Measurements from ENCODE around the gene MKKS. TPM values are rescaled to one million over a fixed set of nuclear protein-coding genes. Genes with fewer than 3 reads are reported as not detected.
A peak's percentile ranks its signal among the peaks of the same experiment; 100 is the strongest.

Gene MKKS
- total RNA-seq, 2 donors from 2014 or later, result 13.2 to 13.8 TPM

- DNase-seq, result no peak
- 93 to 95% methylated on average over 3 to 4 of the region's 4 CpGs for WGBS, 2 experiments (ENCODE audit: insufficient coverage in 1 of 2, insufficient read length in 1 of 2)
- no peaks in the 10 kb centered on the region for H3K27me3 ChIP-seq (ENCODE audit: control insufficient read depth, insufficient read depth, low read length, poor library complexity, severe bottlenecking)
- no peak overlapping the region for H3K27ac ChIP-seq (ENCODE audit: low read depth, low read length)
- Mint-ChIP-seq H3K27me3 (ENCODE audit: insufficient read depth) (no peaks in the 10 kb centered on the region), H3K27ac (no peak overlapping the region), H3K9me3 (peaks cover 2% of the 10 kb centered on the region), H3K4me1 (peaks cover 4% of the 10 kb centered on the region), H3K36me3 (ENCODE audit: low read depth) (no peaks in the 10 kb centered on the region), H3K4me3 (no peak overlapping the region)
- no peak overlapping the region for H3K9ac ChIP-seq (ENCODE audit: extremely low read depth, low read length, poor library complexity, severe bottlenecking)
- H3K4me1 ChIP-seq (ENCODE audit: control insufficient read depth, insufficient read depth, low read length), result no peaks in the 10 kb centered on the region
- no peaks in the 10 kb centered on the region for H3K36me3 ChIP-seq (ENCODE audit: control insufficient read depth, insufficient read depth, low read length)
- TF ChIP-seq CTCF (conservative IDR thresholded peaks at IDR 0.05), result no peak
- peaks cover 6% of the 10 kb centered on the region for H3K9me3 ChIP-seq (ENCODE audit: control insufficient read depth, low read length)
- H3K4me3 ChIP-seq (ENCODE audit: low read length), result no peak overlapping the region
Observed at GRCh38 chr20:10387686-10388085, 46.3 kb downstream of the MKKS start.

- Histone ChIP-seq H3K27ac (ENCODE audit: low read depth, low read length) (no peak overlapping the region), H3K27me3 (ENCODE audit: control insufficient read depth, insufficient read depth, low read length, poor library complexity, severe bottlenecking) (no peaks in the 10 kb centered on the region), H3K4me1 (ENCODE audit: control insufficient read depth, insufficient read depth, low read length) (no peaks in the 10 kb centered on the region), H3K9ac (ENCODE audit: extremely low read depth, low read length, poor library complexity, severe bottlenecking) (no peak overlapping the region), H3K4me3 (ENCODE audit: low read length) (no peak overlapping the region), H3K9me3 (ENCODE audit: control insufficient read depth, low read length) (peaks cover 6% of the 10 kb centered on the region), H3K36me3 (ENCODE audit: control insufficient read depth, insufficient read depth, low read length) (no peaks in the 10 kb centered on the region)
- WGBS, 2 experiments (ENCODE audit: insufficient coverage in 1 of 2, insufficient read length in 1 of 2), result 96 to 100% methylated on average over 3 to 4 of the region's 4 CpGs
- TF ChIP-seq CTCF (conservative IDR thresholded peaks at IDR 0.05), result no peak
- Mint-ChIP-seq H3K27ac (no peak overlapping the region), H3K9me3 (peaks cover 1% of the 10 kb centered on the region), H3K27me3 (ENCODE audit: insufficient read depth) (no peaks in the 10 kb centered on the region), H3K4me3 (no peak overlapping the region), H3K36me3 (ENCODE audit: low read depth) (no peaks in the 10 kb centered on the region), H3K4me1 (peaks cover 4% of the 10 kb centered on the region)
- no peak for DNase-seq
Observed at GRCh38 chr20:10385850-10386544, 48.0 kb downstream of the MKKS start.

- H3K9ac ChIP-seq (ENCODE audit: extremely low read depth, low read length, poor library complexity, severe bottlenecking), result no peak overlapping the region
- no peaks in the 10 kb centered on the region for H3K4me1 ChIP-seq (ENCODE audit: control insufficient read depth, insufficient read depth, low read length)
- 100% methylated on average over 2 of the region's 2 CpGs; no CpG with 5 or more reads in 1 of the 2 experiments for WGBS, 2 experiments (ENCODE audit: insufficient coverage in 1 of 2, insufficient read length in 1 of 2)
- peaks cover 13% of the 10 kb centered on the region for H3K9me3 Mint-ChIP-seq
- no peak for DNase-seq
- peak; percentile 17 for TF ChIP-seq CTCF (conservative IDR thresholded peaks at IDR 0.05)
- no peak overlapping the region for H3K4me3 ChIP-seq (ENCODE audit: low read length)
- H3K4me3 Mint-ChIP-seq, result no peak overlapping the region
- peaks cover 2% of the 10 kb centered on the region for H3K36me3 Mint-ChIP-seq (ENCODE audit: low read depth)
- H3K4me1 Mint-ChIP-seq, result no peaks in the 10 kb centered on the region
- no peak overlapping the region for H3K27ac ChIP-seq (ENCODE audit: low read depth, low read length)
- H3K27ac Mint-ChIP-seq, result no peak overlapping the region
- no peaks in the 10 kb centered on the region for H3K27me3 Mint-ChIP-seq (ENCODE audit: insufficient read depth)
- H3K36me3 ChIP-seq (ENCODE audit: control insufficient read depth, insufficient read depth, low read length), result no peaks in the 10 kb centered on the region
- H3K9me3 ChIP-seq (ENCODE audit: control insufficient read depth, low read length), result no peaks in the 10 kb centered on the region
- no peaks in the 10 kb centered on the region for H3K27me3 ChIP-seq (ENCODE audit: control insufficient read depth, insufficient read depth, low read length, poor library complexity, severe bottlenecking)
Observed at GRCh38 chr20:10381477-10381876, 52.5 kb downstream of the MKKS start.

Data from endodermal cell (in vitro differentiated cells).